ENCODE measurements around the gene PPP2R2B.

The PPP2R2B gene

DNA sequence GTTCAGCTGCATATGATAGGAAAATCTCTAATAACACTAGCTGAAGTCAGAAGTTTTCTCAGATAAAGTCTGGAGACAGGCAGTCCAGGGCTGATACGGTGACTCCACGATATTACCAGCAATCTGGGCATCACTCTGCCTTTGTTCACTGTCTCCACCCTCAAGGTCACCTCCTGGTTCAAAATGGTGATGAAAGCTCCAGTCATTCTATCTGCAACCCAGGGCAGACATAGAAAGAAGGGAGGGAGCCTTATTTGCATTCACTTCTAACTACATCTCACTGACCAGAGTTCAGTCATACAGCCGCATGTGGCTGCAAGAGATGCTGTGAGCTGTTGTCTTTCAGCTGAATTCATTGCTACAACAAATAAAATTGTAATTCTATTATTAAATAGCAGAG is 340.1 kb downstream of the PPP2R2B start:
- Histone ChIP-seq H3K79me2 (ENCODE audit: control insufficient read depth, insufficient read depth, low read length, unreplicated experiment) (no peaks in the 10 kb centered on the region), H3K36me3 (ENCODE audit: insufficient read depth, low read length) (no peaks in the 10 kb centered on the region), H3K27ac (ENCODE audit: low read depth, low read length) (no peak overlapping the region), H3K4me1 (ENCODE audit: control insufficient read depth, insufficient read depth, low read length, unreplicated experiment) (no peaks in the 10 kb centered on the region), H3K4me3 (ENCODE audit: low read depth, low read length) (no peak overlapping the region), H3K27me3 (ENCODE audit: insufficient read depth, low read length) (0 out of 2 replicates have a peak, but pooled peaks cover 7% of the 10 kb centered on the region), H2AFZ (ENCODE audit: low read length, unreplicated experiment) (no peak overlapping the region)

DNA sequence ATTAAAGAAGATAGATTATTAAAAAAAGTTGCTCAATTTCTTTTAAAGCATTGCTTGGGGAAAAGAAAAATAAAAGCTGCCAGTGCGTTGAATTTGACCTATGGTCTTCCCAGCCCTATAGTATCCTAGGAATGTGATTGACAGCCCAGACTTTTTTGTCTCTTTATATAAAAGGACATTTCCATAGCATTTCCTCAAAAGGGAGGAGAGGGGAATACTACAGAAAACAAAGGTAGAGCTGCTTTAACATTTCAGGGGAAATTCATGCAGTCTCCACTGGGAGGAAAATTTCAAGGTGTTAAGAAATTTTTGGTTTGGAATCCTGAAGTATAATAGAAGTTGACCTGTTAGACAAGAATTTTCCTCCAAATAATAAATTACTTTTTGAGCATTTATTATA is 344.7 kb downstream of the PPP2R2B start:
- Histone ChIP-seq H3K4me3 (ENCODE audit: low read depth, low read length) (no peak overlapping the region), H3K79me2 (ENCODE audit: control insufficient read depth, insufficient read depth, low read length, unreplicated experiment) (no peaks in the 10 kb centered on the region), H3K27me3 (ENCODE audit: insufficient read depth, low read length) (peaks cover 9% of the 10 kb centered on the region; the same call in 1 of the 2 replicates), H2AFZ (ENCODE audit: low read length, unreplicated experiment) (no peak overlapping the region), H3K36me3 (ENCODE audit: insufficient read depth, low read length) (no peaks in the 10 kb centered on the region), H3K27ac (ENCODE audit: low read depth, low read length) (no peak overlapping the region), H3K4me1 (ENCODE audit: control insufficient read depth, insufficient read depth, low read length, unreplicated experiment) (no peaks in the 10 kb centered on the region)

DNA sequence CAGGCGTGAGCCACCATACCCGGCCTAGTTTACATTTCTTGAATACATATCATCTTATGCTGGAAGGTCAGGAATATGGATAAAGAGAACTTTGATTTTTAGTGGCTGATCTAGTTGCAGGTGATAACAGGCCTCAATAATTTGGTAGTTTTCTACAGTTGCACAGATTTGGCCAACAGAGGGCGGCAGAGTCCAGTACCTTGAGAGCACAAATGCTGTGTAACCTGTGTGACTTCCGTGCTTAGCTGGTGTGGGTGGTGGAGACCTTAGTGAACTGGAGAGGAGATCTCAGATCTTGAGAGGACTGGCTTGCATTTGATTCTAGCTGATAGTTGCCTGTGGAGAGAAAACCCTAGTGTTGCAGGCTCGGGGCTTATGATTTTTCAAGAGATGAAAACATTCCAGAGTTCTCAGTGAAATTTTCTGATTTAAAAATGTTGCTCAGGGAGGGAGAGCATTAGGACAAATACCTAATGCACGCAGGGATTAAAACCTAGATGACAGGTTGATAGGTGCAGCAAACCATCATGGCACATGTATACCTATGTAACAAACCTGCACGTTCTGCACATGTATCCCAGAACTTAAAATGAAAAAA is 345.2 kb downstream of the PPP2R2B start:
- H3K36me3 ChIP-seq (ENCODE audit: insufficient read depth, low read length), result no peaks in the 10 kb centered on the region
- peaks cover 9% of the 10 kb centered on the region; the same call in 1 of the 2 replicates for H3K27me3 ChIP-seq (ENCODE audit: insufficient read depth, low read length)
- no peaks in the 10 kb centered on the region for H3K4me1 ChIP-seq (ENCODE audit: control insufficient read depth, insufficient read depth, low read length, unreplicated experiment)
- no peak overlapping the region for H3K27ac ChIP-seq (ENCODE audit: low read depth, low read length)
- H3K79me2 ChIP-seq (ENCODE audit: control insufficient read depth, insufficient read depth, low read length, unreplicated experiment), result no peaks in the 10 kb centered on the region
- H3K4me3 ChIP-seq (ENCODE audit: low read depth, low read length), result no peak overlapping the region
- H2AFZ ChIP-seq (ENCODE audit: low read length, unreplicated experiment), result peak overlapping the region; percentile 75

Data from ACC112 (cell line).